Measurements from ENCODE around the gene SLFN13. TPM values are rescaled to one million over a fixed set of nuclear protein-coding genes. Genes with fewer than 3 reads are reported as not detected.
"Not testable (repeated sequence)": the region's sequence is repeated elsewhere in the genome, so short reads cannot be mapped to it uniquely, and the experiment has no call there.

The SLFN13 gene
- total and polyA plus RNA-seq, 4 donors = 0.53 to 14.2 (median 2.2) TPM

DNA sequence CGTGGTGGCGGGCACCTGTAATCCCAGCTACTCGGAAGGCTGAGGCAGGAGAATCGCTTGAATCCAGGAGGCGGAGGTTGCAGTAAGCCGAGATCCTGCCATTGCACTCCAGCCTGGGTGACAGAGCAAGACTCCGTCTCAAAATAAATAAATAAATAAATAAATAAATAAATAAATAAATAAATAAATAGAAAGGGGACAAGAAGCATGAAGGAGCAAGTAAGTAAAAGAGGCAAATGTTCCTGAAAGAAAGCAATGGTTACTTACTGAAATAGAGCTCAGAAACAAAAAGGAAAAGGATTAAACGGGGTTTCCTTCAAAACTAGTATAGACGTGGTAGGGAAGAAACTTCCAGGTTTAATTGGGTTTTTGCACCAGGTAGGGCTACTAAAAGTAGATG is 27.5 kb downstream of the SLFN13 start:
- H3K27ac ChIP-seq (ENCODE audit: low read depth in 1 of 2, low read length in 2 of 2); DNase-seq (ENCODE audit: low spot score); H3K27me3 ChIP-seq (ENCODE audit: control insufficient read depth in 4 of 4, insufficient read depth in 4 of 4, low read length in 3 of 4); H3K9me3 ChIP-seq (ENCODE audit: control insufficient read depth in 4 of 4, low read length in 3 of 4); H3K4me3 ChIP-seq (ENCODE audit: low read depth in 1 of 3, low read length in 3 of 3); H3K36me3 ChIP-seq (ENCODE audit: control insufficient read depth in 4 of 4, insufficient read depth in 3 of 4, low read depth in 1 of 4, low read length in 3 of 4); H3K4me1 ChIP-seq (ENCODE audit: control insufficient read depth in 4 of 4, insufficient read depth in 4 of 4, low read length in 3 of 4); H3K9ac ChIP-seq (ENCODE audit: low read depth in 1 of 2, low read length in 2 of 2): not testable (repeated sequence)
- 96% methylated on average over 9 of the region's 9 CpGs for WGBS

DNA sequence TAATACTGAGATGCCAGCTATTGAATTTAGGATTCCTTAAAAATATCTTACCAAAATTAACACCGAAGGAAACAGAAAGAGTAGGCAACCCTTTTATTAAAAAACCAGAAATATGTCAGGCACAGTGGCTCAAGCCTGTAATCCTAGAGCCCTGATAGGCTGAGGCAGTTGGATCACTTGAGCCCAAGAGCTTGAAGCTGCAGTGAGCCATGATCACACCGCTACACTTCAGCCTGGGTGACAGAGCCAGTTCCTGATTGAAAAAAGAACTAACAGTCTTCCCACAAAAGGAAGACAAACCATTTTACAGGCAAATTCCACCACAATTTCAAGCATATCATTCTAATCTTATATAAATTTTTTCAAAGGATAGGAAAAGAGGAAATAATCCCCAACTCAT is 31.9 kb downstream of the SLFN13 start:
- Histone ChIP-seq H3K4me1 (ENCODE audit: control insufficient read depth in 4 of 4, insufficient read depth in 4 of 4, low read length in 3 of 4) (no peaks in the 10 kb centered on the region), H3K27me3 (ENCODE audit: control insufficient read depth in 4 of 4, insufficient read depth in 4 of 4, low read length in 3 of 4) (no peaks in the 10 kb centered on the region), H3K4me3 (ENCODE audit: low read depth in 1 of 3, low read length in 3 of 3) (no peak overlapping the region), H3K27ac (ENCODE audit: low read depth in 1 of 2, low read length in 2 of 2) (no peak overlapping the region), H3K36me3 (ENCODE audit: control insufficient read depth in 4 of 4, insufficient read depth in 3 of 4, low read depth in 1 of 4, low read length in 3 of 4) (peaks cover 0 to 4% (median 0%) of the 10 kb centered on the region in 4 donors), H3K9ac (ENCODE audit: low read depth in 1 of 2, low read length in 2 of 2) (no peak overlapping the region), H3K9me3 (ENCODE audit: control insufficient read depth in 4 of 4, low read length in 3 of 4) (peaks cover 0 to 2% (median 0%) of the 10 kb centered on the region in 4 donors)
- 93% methylated on average over 2 of the region's 2 CpGs for WGBS
- TF ChIP-seq, protein P1, sequence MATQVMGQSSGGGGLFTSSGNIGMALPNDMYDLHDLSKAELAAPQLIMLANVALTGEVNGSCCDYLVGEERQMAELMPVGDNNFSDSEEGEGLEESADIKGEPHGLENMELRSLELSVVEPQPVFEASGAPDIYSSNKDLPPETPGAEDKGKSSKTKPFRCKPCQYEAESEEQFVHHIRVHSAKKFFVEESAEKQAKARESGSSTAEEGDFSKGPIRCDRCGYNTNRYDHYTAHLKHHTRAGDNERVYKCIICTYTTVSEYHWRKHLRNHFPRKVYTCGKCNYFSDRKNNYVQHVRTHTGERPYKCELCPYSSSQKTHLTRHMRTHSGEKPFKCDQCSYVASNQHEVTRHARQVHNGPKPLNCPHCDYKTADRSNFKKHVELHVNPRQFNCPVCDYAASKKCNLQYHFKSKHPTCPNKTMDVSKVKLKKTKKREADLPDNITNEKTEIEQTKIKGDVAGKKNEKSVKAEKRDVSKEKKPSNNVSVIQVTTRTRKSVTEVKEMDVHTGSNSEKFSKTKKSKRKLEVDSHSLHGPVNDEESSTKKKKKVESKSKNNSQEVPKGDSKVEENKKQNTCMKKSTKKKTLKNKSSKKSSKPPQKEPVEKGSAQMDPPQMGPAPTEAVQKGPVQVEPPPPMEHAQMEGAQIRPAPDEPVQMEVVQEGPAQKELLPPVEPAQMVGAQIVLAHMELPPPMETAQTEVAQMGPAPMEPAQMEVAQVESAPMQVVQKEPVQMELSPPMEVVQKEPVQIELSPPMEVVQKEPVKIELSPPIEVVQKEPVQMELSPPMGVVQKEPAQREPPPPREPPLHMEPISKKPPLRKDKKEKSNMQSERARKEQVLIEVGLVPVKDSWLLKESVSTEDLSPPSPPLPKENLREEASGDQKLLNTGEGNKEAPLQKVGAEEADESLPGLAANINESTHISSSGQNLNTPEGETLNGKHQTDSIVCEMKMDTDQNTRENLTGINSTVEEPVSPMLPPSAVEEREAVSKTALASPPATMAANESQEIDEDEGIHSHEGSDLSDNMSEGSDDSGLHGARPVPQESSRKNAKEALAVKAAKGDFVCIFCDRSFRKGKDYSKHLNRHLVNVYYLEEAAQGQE (IDR thresholded peaks at IDR 0.05) = no peak
- no peak for TF ChIP-seq NR2F2 (IDR thresholded peaks at IDR 0.05)
- no peak for DNase-seq (ENCODE audit: low spot score)

- H3K9ac ChIP-seq (ENCODE audit: low read depth in 1 of 2, low read length in 2 of 2); H3K4me3 ChIP-seq (ENCODE audit: low read depth in 1 of 3, low read length in 3 of 3); H3K9me3 ChIP-seq (ENCODE audit: control insufficient read depth in 4 of 4, low read length in 3 of 4); H3K27me3 ChIP-seq (ENCODE audit: control insufficient read depth in 4 of 4, insufficient read depth in 4 of 4, low read length in 3 of 4); H3K4me1 ChIP-seq (ENCODE audit: control insufficient read depth in 4 of 4, insufficient read depth in 4 of 4, low read length in 3 of 4); H3K27ac ChIP-seq (ENCODE audit: low read depth in 1 of 2, low read length in 2 of 2); DNase-seq (ENCODE audit: low spot score); H3K36me3 ChIP-seq (ENCODE audit: control insufficient read depth in 4 of 4, insufficient read depth in 3 of 4, low read depth in 1 of 4, low read length in 3 of 4): not testable (repeated sequence)
- 86% methylated on average over 2 of the region's 2 CpGs for WGBS
These were observed 33.9 kb downstream of the SLFN13 start for GRCh38 chr17:35414707-35415106.

GRCh38 chr17:35414247-35414646 is 34.3 kb downstream of the SLFN13 start:
- 89% methylated on average over 1 of the region's 1 CpG for WGBS
- H3K9ac ChIP-seq (ENCODE audit: low read depth in 1 of 2, low read length in 2 of 2) = no peak overlapping the region
- H3K36me3 ChIP-seq (ENCODE audit: control insufficient read depth in 4 of 4, insufficient read depth in 3 of 4, low read depth in 1 of 4, low read length in 3 of 4) = peaks cover 0 to 4% (median 0%) of the 10 kb centered on the region in 4 donors
- no peak for TF ChIP-seq TAF1 (conservative IDR thresholded peaks at IDR 0.05)
- no peak for TF ChIP-seq SP1 (IDR thresholded peaks at IDR 0.05)
- TF ChIP-seq, protein P2, sequence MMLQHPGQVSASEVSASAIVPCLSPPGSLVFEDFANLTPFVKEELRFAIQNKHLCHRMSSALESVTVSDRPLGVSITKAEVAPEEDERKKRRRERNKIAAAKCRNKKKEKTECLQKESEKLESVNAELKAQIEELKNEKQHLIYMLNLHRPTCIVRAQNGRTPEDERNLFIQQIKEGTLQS (IDR thresholded peaks at IDR 0.05) = no peak
- TF ChIP-seq HNF4G (IDR thresholded peaks at IDR 0.05) = no peak
- no peak for TF ChIP-seq HNF4A (conservative IDR thresholded peaks at IDR 0.05)
- TF ChIP-seq EGR1 (IDR thresholded peaks at IDR 0.05; ENCODE audit: low read depth in 2 of 2) = no peak
- no peak for TF ChIP-seq JUND (IDR thresholded peaks at IDR 0.05)
- TF ChIP-seq GABPA (IDR thresholded peaks at IDR 0.05 in 1 of 2, conservative IDR thresholded peaks at IDR 0.05 in 1 of 2) = no peak
- TF ChIP-seq RXRA (IDR thresholded peaks at IDR 0.05) = no peak
- no peak for TF ChIP-seq NR2F2 (IDR thresholded peaks at IDR 0.05)
- no peak for TF ChIP-seq YY1 (IDR thresholded peaks at IDR 0.05)
- TF ChIP-seq RAD21 (IDR thresholded peaks at IDR 0.05) = no peak
- TF ChIP-seq, protein P3, sequence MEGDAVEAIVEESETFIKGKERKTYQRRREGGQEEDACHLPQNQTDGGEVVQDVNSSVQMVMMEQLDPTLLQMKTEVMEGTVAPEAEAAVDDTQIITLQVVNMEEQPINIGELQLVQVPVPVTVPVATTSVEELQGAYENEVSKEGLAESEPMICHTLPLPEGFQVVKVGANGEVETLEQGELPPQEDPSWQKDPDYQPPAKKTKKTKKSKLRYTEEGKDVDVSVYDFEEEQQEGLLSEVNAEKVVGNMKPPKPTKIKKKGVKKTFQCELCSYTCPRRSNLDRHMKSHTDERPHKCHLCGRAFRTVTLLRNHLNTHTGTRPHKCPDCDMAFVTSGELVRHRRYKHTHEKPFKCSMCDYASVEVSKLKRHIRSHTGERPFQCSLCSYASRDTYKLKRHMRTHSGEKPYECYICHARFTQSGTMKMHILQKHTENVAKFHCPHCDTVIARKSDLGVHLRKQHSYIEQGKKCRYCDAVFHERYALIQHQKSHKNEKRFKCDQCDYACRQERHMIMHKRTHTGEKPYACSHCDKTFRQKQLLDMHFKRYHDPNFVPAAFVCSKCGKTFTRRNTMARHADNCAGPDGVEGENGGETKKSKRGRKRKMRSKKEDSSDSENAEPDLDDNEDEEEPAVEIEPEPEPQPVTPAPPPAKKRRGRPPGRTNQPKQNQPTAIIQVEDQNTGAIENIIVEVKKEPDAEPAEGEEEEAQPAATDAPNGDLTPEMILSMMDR (IDR thresholded peaks at IDR 0.05; ENCODE audit: low read depth, low read length, missing input control) = no peak
- no peak for TF ChIP-seq MAX (IDR thresholded peaks at IDR 0.05)
- TF ChIP-seq FOXA2 (IDR thresholded peaks at IDR 0.05) = no peak
- TF ChIP-seq ZBTB33 (IDR thresholded peaks at IDR 0.05) = no peak

More at GRCh38 chr17:35414247-35414646, 34.3 kb downstream of the SLFN13 start:
- DNase-seq (ENCODE audit: low spot score) = no peak
- H3K27ac ChIP-seq (ENCODE audit: low read depth in 1 of 2, low read length in 2 of 2) = no peak overlapping the region
- H3K4me1 ChIP-seq (ENCODE audit: control insufficient read depth in 4 of 4, insufficient read depth in 4 of 4, low read length in 3 of 4) = no peaks in the 10 kb centered on the region
- no peaks in the 10 kb centered on the region for H3K27me3 ChIP-seq (ENCODE audit: control insufficient read depth in 4 of 4, insufficient read depth in 4 of 4, low read length in 3 of 4)
- H3K9me3 ChIP-seq (ENCODE audit: control insufficient read depth in 4 of 4, low read length in 3 of 4) = peaks cover 0 to 2% (median 0%) of the 10 kb centered on the region in 4 donors
- H3K4me3 ChIP-seq (ENCODE audit: low read depth in 1 of 3, low read length in 3 of 3) = no peak overlapping the region

Measured in liver (tissue), 9 donors.